ENCODE data around the gene PSMC5. TPM values are rescaled to one million over a fixed set of nuclear protein-coding genes. Genes with fewer than 3 reads are reported as not detected.

Gene PSMC5
- total and polyA plus RNA-seq, 10 of the 15 experiments (the other 5 are each of a cell fraction or from before 2014, with no cell fraction given), result 55.0 to 266 (median 148) TPM

DNA sequence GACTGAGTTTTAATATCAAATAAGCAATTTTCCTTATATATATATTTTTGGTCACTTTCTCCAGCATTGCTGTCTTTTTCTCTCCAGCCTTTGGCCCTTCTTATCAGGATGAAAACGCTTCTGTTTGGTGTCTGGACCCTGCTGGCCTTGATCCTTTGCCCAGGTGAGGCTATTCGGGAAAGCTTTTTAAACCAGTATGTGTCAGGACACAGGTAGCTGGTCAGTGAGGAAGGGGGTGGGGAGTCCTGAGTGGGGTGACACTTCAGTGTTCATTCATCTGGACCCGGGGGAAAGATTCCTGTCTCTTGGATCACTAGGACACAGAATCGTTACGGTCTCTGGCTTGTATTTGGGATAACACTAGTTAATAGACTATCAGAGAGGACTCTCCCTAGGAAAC is 27.5 kb downstream of the PSMC5 start:
- Histone ChIP-seq H3K4me2 (ENCODE audit: control insufficient read depth, insufficient read depth) (no peak overlapping the region), H3K27ac (ENCODE audit: control insufficient read depth, insufficient read depth) (no peak overlapping the region), H3K9ac (ENCODE audit: control insufficient read depth, insufficient read depth, low read length) (no peak overlapping the region), H3K4me1 (ENCODE audit: control insufficient read depth, insufficient read depth, low read length) (no peaks in the 10 kb centered on the region), H3K27me3 (replicated peaks in 1 of 2; ENCODE audit: control insufficient read depth in 2 of 2, insufficient read depth in 2 of 2, low read length in 1 of 2) (peaks cover 0 to 1% of the 10 kb centered on the region in 2 experiments; a peak in 1 of 4 replicates), H3K36me3 (ENCODE audit: control insufficient read depth in 2 of 2, insufficient read depth in 2 of 2, low read length in 1 of 2) (no peaks in the 10 kb centered on the region), H3K79me2 (ENCODE audit: control insufficient read depth, insufficient read depth, low read length) (no peaks in the 10 kb centered on the region), H3K9me3 (replicated peaks; ENCODE audit: control insufficient read depth, insufficient read depth, low read length) (no peaks in the 10 kb centered on the region), H4K20me1 (ENCODE audit: control insufficient read depth, insufficient read depth) (no peaks in the 10 kb centered on the region), H3K4me3 (no peak overlapping the region), H2AFZ (ENCODE audit: control insufficient read depth, low read depth, low read length) (no peak overlapping the region)
- DNase-seq (ENCODE audit: low read depth, low spot score) (no peak), FAIRE-seq (no peak), ATAC-seq (no peak)
- SMC1A ChIA-PET (ENCODE audit: uncharacterized antibody, unreplicated experiment), result no interaction called here
- RAD21 ChIA-PET (ENCODE audit: unreplicated experiment), result no interaction called here
- in situ Hi-C loops (cut with MboI) (no loop called here), intact Hi-C loops (cut with micrococcal nuclease; ENCODE audit: unreplicated experiment) (no loop called here)
- BruUV-seq (replicated peaks), result no TSS peak
- POLR2A ChIA-PET, result no interaction called here
- 54% methylated on average over 5 of the region's 5 CpGs for WGBS (ENCODE audit: insufficient coverage, insufficient replicate concordance, low lambda C conversion rate, missing lambda C conversion rate)
- TF ChIP-seq LARP7 (IDR thresholded peaks at IDR 0.05) (no peak), CHD4 (IDR thresholded peaks at IDR 0.05) (no peak), CBX3 (IDR thresholded peaks at IDR 0.05; ENCODE audit: borderline replicate concordance, low read depth) (no peak), POLR2AphosphoS2 (IDR thresholded peaks at IDR 0.05; ENCODE audit: low read depth, low read length) (no peak), SUPT20H (IDR thresholded peaks at IDR 0.05; ENCODE audit: borderline replicate concordance, control insufficient read depth, low read depth, low read length) (no peak), SMARCA5 (IDR thresholded peaks at IDR 0.05) (no peak), RELA (IDR thresholded peaks at IDR 0.05; ENCODE audit: borderline replicate concordance, partially characterized antibody) (no peak)
- TF ChIP-seq, protein P1, sequence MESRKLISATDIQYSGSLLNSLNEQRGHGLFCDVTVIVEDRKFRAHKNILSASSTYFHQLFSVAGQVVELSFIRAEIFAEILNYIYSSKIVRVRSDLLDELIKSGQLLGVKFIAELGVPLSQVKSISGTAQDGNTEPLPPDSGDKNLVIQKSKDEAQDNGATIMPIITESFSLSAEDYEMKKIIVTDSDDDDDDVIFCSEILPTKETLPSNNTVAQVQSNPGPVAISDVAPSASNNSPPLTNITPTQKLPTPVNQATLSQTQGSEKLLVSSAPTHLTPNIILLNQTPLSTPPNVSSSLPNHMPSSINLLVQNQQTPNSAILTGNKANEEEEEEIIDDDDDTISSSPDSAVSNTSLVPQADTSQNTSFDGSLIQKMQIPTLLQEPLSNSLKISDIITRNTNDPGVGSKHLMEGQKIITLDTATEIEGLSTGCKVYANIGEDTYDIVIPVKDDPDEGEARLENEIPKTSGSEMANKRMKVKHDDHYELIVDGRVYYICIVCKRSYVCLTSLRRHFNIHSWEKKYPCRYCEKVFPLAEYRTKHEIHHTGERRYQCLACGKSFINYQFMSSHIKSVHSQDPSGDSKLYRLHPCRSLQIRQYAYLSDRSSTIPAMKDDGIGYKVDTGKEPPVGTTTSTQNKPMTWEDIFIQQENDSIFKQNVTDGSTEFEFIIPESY (IDR thresholded peaks at IDR 0.05), result no peak
- CTCF ChIA-PET, result interaction anchor here (0.8 to 3.0 kb wide), 3 partner anchors 11 to 83 kb away, joined by 3 to 16 read pairs (median 4); no protein-coding TSS in a partner anchor
